ENCODE measurements around the gene HIPK3.

DNA sequence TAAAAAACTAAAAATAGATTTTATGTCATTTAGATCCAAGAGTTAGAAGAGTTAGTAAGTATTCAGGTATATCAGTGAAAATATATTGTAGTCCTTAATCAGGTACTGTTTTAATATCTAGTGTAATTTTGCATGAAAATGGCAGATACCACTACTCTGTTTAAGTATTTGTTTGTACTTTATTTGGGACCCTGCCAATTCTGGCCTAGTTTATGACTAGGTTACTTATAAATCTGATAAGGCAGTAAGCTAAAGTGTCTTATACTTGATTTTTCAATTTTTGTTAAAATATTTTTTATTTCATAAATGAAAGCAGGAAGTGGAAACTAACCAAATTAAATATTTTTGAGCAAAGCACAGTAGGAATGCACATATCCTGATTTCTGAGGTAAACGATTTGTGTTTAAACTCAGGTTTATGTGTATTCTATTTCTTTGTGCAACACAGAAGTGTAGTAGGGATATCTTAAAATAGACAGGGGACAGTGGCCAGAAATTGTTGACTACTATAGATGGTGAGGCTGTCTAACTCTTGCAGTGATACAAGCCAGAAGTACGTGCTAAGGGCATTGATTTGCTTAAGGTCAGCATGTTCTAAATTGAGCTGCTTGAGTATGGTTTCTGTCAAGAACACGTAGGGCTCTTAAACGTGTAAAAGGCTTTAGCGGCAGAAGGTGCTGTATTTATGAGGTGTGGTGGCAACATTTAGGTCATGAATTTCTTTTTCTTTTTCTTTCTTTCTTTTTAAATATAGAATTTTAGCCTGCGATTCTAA is 34.0 kb downstream of the HIPK3 start:
- TF ChIP-seq ZNF529 (tag by site-specific recombination; IDR thresholded peaks at IDR 0.05; ENCODE audit: insufficient replicate concordance) (no peak), ZNF221 (tag by site-specific recombination; IDR thresholded peaks at IDR 0.05; ENCODE audit: borderline replicate concordance) (no peak), ZNF184 (tag by site-specific recombination; IDR thresholded peaks at IDR 0.05) (no peak)
- TF ChIP-seq, protein P1, sequence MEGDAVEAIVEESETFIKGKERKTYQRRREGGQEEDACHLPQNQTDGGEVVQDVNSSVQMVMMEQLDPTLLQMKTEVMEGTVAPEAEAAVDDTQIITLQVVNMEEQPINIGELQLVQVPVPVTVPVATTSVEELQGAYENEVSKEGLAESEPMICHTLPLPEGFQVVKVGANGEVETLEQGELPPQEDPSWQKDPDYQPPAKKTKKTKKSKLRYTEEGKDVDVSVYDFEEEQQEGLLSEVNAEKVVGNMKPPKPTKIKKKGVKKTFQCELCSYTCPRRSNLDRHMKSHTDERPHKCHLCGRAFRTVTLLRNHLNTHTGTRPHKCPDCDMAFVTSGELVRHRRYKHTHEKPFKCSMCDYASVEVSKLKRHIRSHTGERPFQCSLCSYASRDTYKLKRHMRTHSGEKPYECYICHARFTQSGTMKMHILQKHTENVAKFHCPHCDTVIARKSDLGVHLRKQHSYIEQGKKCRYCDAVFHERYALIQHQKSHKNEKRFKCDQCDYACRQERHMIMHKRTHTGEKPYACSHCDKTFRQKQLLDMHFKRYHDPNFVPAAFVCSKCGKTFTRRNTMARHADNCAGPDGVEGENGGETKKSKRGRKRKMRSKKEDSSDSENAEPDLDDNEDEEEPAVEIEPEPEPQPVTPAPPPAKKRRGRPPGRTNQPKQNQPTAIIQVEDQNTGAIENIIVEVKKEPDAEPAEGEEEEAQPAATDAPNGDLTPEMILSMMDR (tag by site-specific recombination; IDR thresholded peaks at IDR 0.05) = no peak
- TF ChIP-seq, protein P2, sequence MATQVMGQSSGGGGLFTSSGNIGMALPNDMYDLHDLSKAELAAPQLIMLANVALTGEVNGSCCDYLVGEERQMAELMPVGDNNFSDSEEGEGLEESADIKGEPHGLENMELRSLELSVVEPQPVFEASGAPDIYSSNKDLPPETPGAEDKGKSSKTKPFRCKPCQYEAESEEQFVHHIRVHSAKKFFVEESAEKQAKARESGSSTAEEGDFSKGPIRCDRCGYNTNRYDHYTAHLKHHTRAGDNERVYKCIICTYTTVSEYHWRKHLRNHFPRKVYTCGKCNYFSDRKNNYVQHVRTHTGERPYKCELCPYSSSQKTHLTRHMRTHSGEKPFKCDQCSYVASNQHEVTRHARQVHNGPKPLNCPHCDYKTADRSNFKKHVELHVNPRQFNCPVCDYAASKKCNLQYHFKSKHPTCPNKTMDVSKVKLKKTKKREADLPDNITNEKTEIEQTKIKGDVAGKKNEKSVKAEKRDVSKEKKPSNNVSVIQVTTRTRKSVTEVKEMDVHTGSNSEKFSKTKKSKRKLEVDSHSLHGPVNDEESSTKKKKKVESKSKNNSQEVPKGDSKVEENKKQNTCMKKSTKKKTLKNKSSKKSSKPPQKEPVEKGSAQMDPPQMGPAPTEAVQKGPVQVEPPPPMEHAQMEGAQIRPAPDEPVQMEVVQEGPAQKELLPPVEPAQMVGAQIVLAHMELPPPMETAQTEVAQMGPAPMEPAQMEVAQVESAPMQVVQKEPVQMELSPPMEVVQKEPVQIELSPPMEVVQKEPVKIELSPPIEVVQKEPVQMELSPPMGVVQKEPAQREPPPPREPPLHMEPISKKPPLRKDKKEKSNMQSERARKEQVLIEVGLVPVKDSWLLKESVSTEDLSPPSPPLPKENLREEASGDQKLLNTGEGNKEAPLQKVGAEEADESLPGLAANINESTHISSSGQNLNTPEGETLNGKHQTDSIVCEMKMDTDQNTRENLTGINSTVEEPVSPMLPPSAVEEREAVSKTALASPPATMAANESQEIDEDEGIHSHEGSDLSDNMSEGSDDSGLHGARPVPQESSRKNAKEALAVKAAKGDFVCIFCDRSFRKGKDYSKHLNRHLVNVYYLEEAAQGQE (tag by site-specific recombination; IDR thresholded peaks at IDR 0.05) = no peak
- TF ChIP-seq, protein P3, sequence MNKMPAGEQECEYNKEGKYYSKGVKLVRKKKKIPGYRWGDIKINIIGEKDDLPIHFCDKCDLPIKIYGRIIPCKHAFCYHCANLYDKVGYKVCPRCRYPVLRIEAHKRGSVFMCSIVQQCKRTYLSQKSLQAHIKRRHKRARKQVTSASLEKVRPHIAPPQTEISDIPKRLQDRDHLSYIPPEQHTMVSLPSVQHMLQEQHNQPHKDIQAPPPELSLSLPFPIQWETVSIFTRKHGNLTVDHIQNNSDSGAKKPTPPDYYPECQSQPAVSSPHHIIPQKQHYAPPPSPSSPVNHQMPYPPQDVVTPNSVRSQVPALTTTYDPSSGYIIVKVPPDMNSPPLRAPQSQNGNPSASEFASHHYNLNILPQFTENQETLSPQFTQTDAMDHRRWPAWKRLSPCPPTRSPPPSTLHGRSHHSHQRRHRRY (tag by site-specific recombination; IDR thresholded peaks at IDR 0.05) = no peak
